ENCODE measurements around the gene KISS1R.

DNA sequence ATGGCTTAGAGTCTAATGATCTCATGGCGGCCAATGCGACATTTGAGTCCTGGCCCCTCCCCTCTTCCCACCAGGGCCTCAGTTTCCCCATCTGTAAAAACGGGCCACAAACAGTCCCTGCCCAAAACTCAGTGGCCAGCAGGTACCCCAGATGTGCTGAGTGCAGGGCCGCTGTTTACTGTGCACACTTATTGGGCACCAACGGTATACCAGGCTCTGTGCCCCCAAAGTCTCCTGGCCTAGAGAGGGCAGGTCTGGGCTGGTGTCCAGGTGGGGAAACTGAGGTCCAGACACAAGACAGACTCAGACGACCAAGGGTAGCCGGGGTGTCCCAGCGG, 43.4 kb downstream of the KISS1R start:
- TF ChIP-seq, protein P1, sequence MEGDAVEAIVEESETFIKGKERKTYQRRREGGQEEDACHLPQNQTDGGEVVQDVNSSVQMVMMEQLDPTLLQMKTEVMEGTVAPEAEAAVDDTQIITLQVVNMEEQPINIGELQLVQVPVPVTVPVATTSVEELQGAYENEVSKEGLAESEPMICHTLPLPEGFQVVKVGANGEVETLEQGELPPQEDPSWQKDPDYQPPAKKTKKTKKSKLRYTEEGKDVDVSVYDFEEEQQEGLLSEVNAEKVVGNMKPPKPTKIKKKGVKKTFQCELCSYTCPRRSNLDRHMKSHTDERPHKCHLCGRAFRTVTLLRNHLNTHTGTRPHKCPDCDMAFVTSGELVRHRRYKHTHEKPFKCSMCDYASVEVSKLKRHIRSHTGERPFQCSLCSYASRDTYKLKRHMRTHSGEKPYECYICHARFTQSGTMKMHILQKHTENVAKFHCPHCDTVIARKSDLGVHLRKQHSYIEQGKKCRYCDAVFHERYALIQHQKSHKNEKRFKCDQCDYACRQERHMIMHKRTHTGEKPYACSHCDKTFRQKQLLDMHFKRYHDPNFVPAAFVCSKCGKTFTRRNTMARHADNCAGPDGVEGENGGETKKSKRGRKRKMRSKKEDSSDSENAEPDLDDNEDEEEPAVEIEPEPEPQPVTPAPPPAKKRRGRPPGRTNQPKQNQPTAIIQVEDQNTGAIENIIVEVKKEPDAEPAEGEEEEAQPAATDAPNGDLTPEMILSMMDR (optimal IDR thresholded peaks at IDR 0.05 in 1 of 3, IDR thresholded peaks at IDR 0.05 in 1 of 3, conservative IDR thresholded peaks at IDR 0.05 in 1 of 3; ENCODE audit: extremely low read depth in 1 of 3, insufficient read depth in 2 of 3, low read length in 3 of 3), result no peak
- no peak for TF ChIP-seq EZH2 (IDR thresholded peaks at IDR 0.05; ENCODE audit: low read length)
